ENCODE measurements around the gene ABCA9. TPM values are rescaled to one million over a fixed set of nuclear protein-coding genes. Genes with fewer than 3 reads are reported as not detected.

The ABCA9 gene
- total RNA-seq, 4 donors from 2014 or later = 5.8 to 23.8 (median 13.9) TPM

DNA sequence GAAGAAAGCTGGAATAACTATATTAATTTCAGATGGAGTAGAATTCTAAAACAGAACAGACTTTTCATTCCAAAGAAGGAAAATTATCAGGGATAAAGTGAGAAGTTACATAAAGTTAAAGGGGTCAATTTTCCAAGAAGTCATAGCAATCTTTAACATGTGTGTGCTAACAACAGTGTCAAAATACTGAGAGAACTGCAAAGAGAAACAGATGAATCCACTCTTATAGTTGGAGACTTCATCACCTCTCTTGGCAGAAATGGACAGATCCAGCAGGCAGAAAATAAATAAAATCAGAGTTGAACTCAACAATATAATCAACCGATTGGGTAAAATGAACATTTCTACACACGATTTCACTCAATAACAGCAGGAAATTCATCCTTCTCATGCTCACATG is 5.4 kb downstream of the ABCA9 start:
- 74 to 80% methylated on average over 2 of the region's 2 CpGs for WGBS, 2 donors (ENCODE audit: low coverage in 1 of 2)
- Histone ChIP-seq H3K36me3 (no peaks in the 10 kb centered on the region), H3K4me1 (peaks cover 0 to 12% (median 0%) of the 10 kb centered on the region in 4 donors), H3K4me3 (no peak overlapping the region), H3K9me3 (no peaks in the 10 kb centered on the region), H3K27ac (no peak overlapping the region), H3K27me3 (no peaks in the 10 kb centered on the region)
- no peak for TF ChIP-seq CTCF (IDR thresholded peaks at IDR 0.05)
- TF ChIP-seq POLR2A (IDR thresholded peaks at IDR 0.05) = no peak
- TF ChIP-seq EP300 (IDR thresholded peaks at IDR 0.05; ENCODE audit: low read depth) = no peak
- in situ Hi-C loops (cut with MboI; ENCODE audit: low pct_ligation_motif_present in 1 of 4, low pct_unique_long_range_greater_than_20kb in 1 of 4, low sequenced_read_pairs in 3 of 4) (no loop called here), intact Hi-C loops (cut with DNase I; ENCODE audit: low total_unique reads) (no loop called here)
- no peak for DNase-seq

DNA sequence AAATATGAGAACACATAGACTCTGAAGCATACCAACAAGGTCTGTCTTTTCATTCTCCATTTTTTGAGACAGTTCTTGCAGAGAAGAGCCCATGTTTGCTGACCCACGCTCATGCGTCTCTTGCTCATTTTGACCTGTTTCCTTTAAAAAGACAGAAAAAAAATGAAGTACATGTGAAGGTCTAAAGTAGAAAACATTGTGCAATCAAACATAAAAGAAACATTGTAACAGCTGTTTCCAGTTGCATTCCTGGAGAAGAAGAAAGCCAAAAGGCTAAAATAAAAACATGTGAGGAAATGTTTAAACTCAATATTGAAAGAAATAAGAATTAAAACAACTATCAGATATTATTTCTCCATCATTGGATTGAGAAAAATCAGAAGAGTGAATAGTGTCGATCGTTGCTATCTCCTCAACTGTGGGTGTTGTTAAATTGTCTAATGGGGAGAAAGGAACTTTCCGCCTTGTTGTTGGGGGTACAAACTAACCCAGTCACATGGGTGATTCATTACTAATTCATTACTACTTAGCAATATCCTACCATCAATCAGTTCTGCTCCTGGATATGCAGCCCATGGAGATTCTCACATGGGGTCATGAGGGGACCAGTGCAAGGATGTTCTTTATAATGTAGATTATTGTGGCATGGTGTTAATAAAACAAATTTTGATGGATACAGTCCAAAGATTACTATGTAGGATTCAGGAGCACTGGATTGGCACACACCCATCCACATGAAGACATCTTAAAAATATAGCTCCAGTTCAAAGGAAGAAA is 9.5 kb downstream of the ABCA9 start:
- in situ Hi-C loops (cut with MboI; ENCODE audit: low pct_ligation_motif_present in 1 of 4, low pct_unique_long_range_greater_than_20kb in 1 of 4, low sequenced_read_pairs in 3 of 4) (no loop called here), intact Hi-C loops (cut with DNase I; ENCODE audit: low total_unique reads) (no loop called here)
- peak in 2 of 3 donors; percentile 8 to 18 for TF ChIP-seq POLR2AphosphoS5 (IDR thresholded peaks at IDR 0.05)
- no peak for TF ChIP-seq CTCF (IDR thresholded peaks at IDR 0.05)
- no peak for TF ChIP-seq EP300 (IDR thresholded peaks at IDR 0.05; ENCODE audit: low read depth)
- no peak for TF ChIP-seq POLR2A (IDR thresholded peaks at IDR 0.05)
- no peak for DNase-seq
- Histone ChIP-seq H3K27me3 (no peaks in the 10 kb centered on the region), H3K36me3 (no peaks in the 10 kb centered on the region), H3K4me1 (peaks cover 0 to 23% (median 11%) of the 10 kb centered on the region in 4 donors), H3K9me3 (no peaks in the 10 kb centered on the region), H3K4me3 (no peak overlapping the region), H3K27ac (peak overlapping the region in 1 of 4 donors; percentile 13)
- 75 to 77% methylated on average over 5 of the region's 5 CpGs for WGBS, 2 donors (ENCODE audit: low coverage in 1 of 2)

GRCh38 chr17:69048634-69049033 is 12.1 kb downstream of the ABCA9 start:
- intact Hi-C loops (cut with DNase I; ENCODE audit: low total_unique reads) (no loop called here), in situ Hi-C loops (cut with MboI; ENCODE audit: low pct_ligation_motif_present in 1 of 4, low pct_unique_long_range_greater_than_20kb in 1 of 4, low sequenced_read_pairs in 3 of 4) (no loop called here)
- no peak for TF ChIP-seq CTCF (IDR thresholded peaks at IDR 0.05)
- WGBS, 2 donors (ENCODE audit: low coverage in 1 of 2) = 76 to 78% methylated on average over 2 of the region's 2 CpGs
- H3K27me3 ChIP-seq = no peaks in the 10 kb centered on the region
- peaks cover 0 to 24% (median 12%) of the 10 kb centered on the region in 4 donors for H3K4me1 ChIP-seq
- H3K36me3 ChIP-seq = no peaks in the 10 kb centered on the region
- peak overlapping the region; percentile 70 to 87 (median 82) for H3K27ac ChIP-seq
- H3K9me3 ChIP-seq = no peaks in the 10 kb centered on the region
- no peak overlapping the region for H3K4me3 ChIP-seq
- DNase-seq = no peak

DNA sequence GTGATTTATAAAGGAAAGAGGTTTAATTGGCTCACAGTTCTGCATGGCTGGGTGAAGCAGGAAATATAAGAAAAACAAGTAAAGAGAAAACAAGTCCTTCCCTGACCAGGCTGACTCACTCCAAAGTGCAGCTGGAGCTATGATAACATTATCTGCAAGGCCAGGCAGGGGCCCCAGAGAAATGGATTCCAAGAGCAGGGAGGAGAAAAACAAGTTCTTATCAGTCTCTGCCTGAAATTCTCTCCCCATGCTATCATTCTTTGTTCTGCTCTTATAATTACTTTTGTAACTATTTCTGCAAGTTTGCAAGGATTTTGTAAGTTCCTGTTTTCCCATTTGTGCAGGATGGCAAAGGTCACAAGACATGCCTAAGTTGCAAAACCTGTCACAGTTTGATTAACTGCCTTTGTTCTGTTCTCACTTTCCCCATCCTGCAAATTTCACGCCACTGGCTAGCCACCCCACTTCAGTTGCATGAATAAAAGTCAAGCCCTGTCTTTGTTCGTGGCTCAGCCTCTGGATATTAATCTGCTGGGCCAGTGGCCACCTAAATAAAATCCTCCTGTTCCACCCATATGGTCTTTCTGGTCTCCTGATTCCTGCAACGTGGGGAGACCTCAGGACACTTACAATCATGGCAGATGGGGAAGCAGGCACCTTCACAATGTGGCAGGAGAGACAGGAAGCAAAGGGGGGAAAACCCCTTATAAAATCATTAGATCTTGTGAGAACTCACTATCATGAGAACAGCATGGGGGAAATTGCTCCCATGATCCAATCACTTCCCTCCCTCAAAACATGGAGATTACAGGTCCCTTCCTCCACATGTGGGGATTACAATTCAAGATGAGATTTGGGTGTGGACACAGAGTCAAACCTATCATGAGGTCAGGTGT is 13.1 kb downstream of the ABCA9 start:
- H3K27me3 ChIP-seq = no peaks in the 10 kb centered on the region
- intact Hi-C loops (cut with DNase I; ENCODE audit: low total_unique reads) = no loop called here
- in situ Hi-C loops (cut with MboI; ENCODE audit: low pct_ligation_motif_present in 1 of 4, low pct_unique_long_range_greater_than_20kb in 1 of 4, low sequenced_read_pairs in 3 of 4) = no loop called here

More for the DNA sequence above, 13.1 kb downstream of the ABCA9 start:
- Histone ChIP-seq H3K4me1 (peaks cover 0 to 27% (median 12%) of the 10 kb centered on the region in 4 donors), H3K36me3 (no peaks in the 10 kb centered on the region), H3K4me3 (peak overlapping the region in 1 of 4 donors; percentile 20), H3K27ac (peak overlapping the region; percentile 70 to 87 (median 82)), H3K9me3 (no peaks in the 10 kb centered on the region)
- TF ChIP-seq POLR2AphosphoS5 (IDR thresholded peaks at IDR 0.05) (peak in 1 of 3 donors; percentile 23), POLR2A (IDR thresholded peaks at IDR 0.05) (no peak), CTCF (IDR thresholded peaks at IDR 0.05) (no peak), EP300 (IDR thresholded peaks at IDR 0.05; ENCODE audit: low read depth) (no peak)
- 10 to 29% methylated on average over 2 to 3 of the region's 3 CpGs for WGBS, 2 donors (ENCODE audit: low coverage in 1 of 2)
- DNase-seq = peak; percentile 66

Data from transverse colon (tissue), 4 donors.